Measurements from ENCODE around the gene FCHSD2.

- TF ChIP-seq POLR2AphosphoS5 (IDR thresholded peaks at IDR 0.05; ENCODE audit: low read depth, low read length), result no peak
- TF ChIP-seq POLR2A (IDR thresholded peaks at IDR 0.05; ENCODE audit: low read depth, low read length), result no peak
- no peak for TF ChIP-seq TAF1 (IDR thresholded peaks at IDR 0.05; ENCODE audit: low read depth, low read length)
Observed at GRCh38 chr11:73130181-73130580, 11.9 kb downstream of the FCHSD2 start.

Data from GM12891 (cell line).